GM18526 (cell line): ENCODE data around the gene CA11.

Experiments
- POLR2A ChIP-seq: IDR thresholded peaks from 3 replicates; pipeline ENCODE4 v1.6.1; 2011; ENCODE audit not compliant: insufficient read length; ENCODE audit errors: extremely low read depth

CA11 gene

DNA sequence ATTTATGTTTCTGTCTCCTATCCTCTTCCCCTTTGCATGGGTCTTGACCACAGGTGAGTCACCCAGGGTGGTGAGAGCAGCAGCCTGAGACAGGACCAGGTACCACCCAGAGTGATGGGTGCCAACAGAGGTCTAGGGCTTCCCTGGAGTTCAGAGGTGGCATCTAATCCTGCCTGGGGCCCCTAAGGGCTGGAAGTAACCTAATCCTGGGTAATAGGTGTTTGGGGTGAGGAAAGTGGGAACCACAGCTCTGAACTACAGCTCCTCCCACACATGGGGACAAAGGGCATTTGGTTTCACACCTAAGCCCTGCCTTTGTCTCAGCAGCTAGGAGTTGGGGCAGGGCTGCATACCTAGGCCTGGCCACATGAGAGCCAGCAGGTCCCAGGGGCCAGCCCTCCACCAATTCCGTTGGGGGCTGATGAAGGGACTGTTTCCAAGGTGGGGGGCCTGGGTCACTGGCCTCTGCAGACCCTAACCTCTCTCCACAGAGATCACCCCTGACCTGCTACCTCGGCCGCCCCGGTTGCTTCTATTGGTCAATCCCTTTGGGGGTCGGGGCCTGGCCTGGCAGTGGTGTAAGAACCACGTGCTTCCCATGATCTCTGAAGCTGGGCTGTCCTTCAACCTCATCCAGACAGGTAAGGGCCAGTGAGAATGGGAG is 18.7 kb downstream of the CA11 start:
- no peak for TF ChIP-seq POLR2A

DNA sequence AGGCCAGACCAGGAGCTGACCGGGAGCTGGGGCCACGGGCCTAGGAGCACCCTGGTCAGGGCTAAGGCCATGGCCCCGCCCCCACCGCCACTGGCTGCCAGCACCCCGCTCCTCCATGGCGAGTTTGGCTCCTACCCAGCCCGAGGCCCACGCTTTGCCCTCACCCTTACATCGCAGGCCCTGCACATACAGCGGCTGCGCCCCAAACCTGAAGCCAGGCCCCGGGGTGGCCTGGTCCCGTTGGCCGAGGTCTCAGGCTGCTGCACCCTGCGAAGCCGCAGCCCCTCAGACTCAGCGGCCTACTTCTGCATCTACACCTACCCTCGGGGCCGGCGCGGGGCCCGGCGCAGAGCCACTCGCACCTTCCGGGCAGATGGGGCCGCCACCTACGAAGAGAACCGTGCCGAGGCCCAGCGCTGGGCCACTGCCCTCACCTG is 20.1 kb downstream of the CA11 start:
- TF ChIP-seq POLR2A: no peak

DNA sequence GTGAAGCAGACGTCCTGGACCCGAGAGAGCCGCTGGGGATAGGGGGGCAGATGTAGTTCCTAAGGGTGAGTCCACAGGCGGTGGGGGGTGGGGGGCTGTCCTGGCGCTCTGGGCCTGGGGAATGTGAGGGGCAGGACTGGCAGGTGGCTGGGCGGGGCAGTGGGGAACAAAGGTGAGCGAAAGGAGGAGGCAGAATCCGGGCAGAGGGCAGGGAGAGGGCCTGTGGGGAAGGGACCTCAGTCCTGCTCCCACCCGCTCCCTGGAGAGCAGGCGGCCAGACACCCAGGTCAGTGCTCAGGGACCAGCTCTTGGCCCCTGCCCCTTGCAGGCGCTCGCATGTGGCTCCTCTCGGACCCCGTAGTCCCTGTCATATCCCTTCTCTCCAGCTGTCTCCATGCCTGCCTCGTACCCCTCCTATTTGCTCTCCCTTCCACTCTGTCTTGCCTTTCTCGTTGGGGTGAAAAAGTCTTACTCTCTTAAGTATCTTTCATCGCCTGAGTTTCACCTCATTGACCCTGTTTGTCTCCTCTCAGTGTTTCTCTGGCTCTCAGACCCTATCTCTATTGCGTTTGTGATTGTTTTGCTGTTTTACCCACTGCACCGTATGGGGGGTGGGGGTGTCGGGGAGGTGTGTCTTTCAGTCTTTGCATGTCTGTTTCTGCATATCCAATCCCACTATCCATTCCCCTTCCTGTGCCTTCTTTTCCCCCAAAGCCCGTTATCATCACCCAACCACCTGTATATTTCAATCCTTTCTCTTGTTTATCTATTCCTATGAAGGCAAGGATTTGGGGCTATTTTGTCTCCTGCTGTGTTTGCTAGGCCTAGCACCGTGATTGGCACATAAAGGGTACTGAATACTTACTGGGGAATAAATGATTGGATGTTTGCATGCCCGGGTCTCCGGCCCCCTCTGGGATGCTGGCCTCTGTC is 20.9 kb downstream of the CA11 start:
- no peak for TF ChIP-seq POLR2A

DNA sequence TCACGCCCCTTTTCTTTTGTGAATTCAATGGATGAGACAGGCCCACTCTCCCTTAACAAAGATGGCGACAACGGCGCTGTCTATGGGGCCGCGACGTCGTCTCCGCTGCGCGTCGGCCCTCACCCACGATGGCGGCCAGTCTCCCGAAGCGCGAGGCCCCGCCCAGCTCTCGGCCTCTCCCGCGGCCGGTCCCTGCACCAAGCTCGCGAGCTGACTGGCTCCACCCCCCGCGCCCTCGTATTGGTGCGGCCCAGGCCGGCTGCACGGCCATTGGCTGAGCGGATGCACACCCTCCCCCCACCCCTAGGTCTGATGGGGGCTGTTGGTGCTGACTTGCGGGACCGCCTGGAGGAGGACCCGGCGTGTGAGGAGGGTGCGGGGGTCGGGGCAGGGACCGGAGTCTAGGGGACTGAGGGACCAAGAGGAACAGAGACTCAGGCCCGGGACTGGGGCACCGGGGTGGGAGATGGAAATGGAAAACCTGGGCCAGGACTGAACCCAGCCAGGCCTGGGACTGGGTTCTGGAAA is 21.9 kb downstream of the CA11 start:
- TF ChIP-seq POLR2A: no peak

DNA sequence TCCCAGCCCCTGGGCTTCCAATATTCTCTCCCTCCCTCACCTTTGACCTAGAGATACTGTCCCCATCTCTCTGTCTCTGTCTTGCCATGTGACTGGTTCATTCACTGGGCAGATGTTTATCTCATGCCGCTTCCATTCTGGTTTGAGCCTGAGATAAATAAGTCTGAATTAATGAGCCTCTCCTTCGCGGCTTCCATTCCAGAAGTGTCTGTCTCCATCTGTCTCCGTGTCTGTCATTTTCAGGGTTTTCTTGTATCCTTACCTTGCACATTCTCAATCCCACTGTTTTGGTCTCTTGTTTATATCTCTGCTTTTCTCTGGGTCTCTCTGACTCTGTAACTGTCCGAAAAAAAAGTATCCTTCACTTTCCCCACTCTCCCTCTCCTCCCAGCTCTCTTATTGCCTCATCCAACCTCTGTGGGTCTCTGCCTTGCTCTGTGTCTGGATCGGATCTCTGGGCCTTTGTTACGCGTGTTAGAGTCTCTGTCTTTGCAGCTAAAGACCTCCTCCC is 22.4 kb downstream of the CA11 start:
- TF ChIP-seq POLR2A: no peak

DNA sequence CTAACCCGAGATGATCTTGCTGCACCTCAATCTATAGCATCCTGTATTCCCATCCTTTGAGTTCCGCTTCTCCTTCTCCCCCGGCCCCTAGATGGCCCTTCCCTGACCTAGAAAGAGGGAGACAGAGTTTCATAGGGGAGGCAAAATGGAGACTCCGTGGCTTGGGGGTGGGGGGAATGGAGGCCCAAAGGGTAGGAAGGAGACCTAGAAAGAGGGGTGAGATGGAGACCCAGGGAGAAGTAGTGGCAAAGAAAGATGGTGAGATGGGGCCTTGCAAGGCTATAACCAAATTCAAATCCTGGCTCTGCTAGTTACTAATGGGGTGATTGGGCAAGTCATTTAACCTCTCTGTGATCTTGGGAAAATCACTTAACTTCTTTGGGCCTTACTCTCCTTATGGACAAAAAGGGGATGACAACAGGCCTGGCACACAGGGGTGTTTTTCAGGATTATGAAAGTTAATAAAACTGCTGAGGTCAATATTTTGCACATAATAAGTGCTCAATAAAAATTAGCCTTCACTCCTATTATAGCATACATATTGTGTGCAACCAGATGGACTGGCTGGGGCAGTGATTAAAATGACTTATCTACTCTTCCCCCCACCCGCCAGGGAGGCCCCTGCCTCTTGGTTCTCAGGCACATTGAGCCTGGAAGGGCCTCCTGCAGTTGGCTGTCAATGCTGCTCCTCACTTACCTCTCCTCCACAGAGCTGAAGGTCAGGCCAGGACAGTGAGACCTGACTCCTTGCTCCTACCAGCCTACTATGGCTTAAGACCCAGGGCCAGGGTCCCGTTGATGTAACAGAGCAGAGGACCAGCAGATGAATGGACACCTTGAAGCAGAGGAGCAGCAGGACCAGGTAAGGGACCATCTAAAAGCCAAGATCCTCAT is 26.0 kb downstream of the CA11 start:
- no peak for TF ChIP-seq POLR2A

DNA sequence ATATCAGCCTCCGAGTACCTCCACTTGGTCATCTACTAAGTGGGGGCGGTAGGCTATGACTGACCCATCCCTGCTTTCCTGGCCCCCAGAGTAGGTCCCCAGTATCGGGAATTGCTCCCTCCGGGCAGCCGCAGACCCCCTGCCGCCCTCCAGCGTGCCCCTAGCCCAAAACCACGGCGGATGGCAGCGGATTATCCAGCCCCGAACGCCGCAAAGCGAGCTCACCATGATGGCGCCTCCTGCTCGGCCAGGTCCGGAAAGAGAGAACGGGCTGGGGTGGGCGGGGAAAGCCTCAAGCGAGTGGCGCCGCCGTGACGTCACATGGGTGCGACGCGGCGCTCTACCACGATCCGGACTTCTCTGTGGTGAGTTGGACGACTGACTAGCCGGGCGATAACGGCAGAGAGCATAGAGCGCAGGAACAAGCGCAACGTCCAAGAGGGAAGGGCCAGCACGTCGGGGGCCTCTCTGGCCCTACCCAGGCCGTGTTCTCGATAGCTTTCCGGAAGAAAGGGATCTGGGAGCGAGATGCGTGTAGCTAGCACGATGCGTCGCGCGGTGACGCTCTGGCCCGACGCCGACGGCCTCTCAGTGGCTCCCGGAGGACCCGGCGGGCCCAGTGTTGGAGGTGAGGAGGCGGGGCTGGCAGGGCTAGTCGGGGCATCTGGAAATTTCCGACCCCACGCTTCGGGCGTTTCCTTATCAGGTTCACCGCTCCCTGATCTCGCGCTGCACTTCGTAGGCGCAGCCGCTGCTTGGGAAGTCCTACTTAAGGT is 26.9 kb downstream of the CA11 start, which contains the start of the genes RPL18 and SPHK2:
TSS of gene RPL18 (minus strand) at position 263 of the 776 bp plus-strand sequence. CDS start at position 228, 35 bp downstream.
TSS of gene SPHK2 (plus strand) at position 591 of the 776 bp plus-strand sequence. CDS start 1,009 bp downstream, outside the sequence.
- peak; percentile 99 for TF ChIP-seq POLR2A

DNA sequence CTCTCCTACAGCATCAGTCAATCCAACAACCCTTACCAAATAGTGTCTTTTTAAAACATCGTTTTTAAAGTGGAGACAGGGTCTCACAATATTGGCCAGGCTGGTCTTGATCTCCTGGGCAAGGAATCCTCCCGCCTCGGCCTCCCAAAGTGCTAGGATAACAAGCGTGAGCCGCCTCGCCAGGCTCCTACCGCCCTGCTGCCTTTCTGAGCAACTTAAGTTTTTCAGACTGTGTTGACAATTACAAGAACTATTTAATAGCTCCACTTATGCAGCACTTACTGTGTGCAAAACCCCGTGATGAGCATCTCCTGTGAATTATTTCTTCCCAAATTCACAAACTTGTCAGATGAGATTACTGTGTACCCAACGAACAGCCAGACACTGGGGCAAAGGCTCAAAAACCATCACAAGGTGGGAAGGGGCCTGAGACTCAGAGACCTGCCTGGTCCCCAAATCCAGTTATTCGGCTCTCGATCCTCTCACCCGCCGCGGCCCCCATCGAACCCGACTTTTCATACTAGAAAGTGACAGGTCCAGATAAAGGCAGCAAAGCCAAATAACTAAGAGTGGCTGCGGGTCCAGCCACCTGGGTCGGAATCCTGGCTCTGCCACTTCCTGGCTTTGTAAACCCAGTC is 27.6 kb downstream of the CA11 start:
- TF ChIP-seq POLR2A: no peak

DNA sequence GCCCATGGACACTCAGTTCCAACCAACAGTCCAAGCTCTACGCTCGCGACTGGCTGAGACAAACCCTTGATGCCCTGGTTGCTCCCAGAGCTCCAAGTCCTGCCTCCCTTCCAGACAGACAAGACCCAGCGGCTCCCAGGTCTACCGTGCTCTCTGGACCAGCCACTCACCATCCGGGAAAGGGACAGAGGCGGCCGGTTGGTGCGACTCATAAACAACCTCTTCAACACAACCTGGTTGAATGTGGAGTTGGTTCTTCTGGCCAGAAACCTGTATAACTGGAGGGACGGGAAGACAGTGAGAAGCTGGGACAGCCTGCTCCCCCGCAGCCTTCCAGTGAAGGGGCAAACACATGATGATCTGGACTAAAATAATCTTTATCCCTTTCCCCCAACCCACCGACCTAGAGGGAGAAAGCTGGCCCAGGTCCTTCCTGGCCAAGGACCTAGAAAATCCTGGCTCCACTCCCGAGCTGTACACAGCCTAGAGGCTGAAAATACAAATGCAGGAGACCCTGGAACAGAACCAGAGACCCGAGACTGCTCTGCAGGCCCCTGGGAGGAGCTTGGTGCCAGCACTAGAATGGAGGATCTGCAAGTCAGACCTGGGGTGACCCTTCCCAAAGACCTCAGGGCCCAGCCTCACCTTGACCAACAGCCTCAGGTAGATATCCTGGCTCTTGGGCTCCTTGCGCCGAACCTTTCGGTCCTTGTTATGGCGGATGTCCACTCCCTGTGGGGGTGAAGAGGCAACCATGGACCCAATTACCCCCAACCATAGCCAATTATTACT is 28.6 kb downstream of the CA11 start:
- no peak for TF ChIP-seq POLR2A

DNA sequence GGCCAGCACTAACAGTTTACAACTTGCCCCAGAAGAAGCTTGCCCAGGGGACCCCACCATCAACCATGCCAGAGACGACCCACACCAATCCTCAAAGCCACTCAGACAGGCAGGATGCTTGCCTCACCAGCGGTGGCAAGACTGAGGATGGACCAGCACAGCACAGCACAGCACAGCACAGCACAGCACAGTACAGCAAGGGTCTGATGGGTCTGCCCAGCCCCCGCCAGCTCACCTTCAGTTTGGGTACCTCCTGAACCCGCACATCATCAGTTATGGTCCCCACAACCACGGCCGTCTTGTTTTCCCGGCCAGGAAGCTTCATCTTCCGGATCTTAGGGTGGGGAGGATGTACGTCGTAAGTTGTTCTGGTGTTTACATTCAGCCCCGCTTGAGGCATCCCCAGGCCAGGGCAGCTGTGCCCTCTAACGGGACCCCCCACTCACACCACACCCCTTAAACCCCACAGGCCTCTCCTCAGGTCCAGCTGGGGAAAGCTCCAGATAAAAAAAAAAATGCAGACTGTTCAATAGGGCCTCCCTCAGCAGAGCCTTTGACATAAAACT is 29.4 kb downstream of the CA11 start:
- no peak for TF ChIP-seq POLR2A

DNA sequence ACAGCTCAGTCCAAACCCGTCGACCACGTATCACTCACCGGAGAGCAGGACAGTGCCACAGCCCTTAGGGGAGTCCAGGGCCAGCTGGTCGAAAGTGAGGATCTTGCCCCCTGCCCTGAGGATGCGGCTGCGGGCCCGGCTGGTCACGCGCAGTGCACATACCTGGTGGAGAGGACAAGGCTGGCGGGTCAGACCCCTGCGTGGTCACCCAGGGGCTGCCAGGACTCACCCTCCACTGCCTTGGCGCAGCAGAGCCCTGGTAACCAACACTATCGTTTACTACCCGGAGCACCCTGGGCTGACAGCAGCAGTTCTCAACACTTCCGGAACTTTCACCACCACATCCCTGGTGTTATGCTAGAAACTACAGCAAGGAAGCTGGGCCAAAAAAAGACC is 29.9 kb downstream of the CA11 start:
- no peak for TF ChIP-seq POLR2A
